ENCODE measurements around the gene TRIM6. TPM values are rescaled to one million over a fixed set of nuclear protein-coding genes. Genes with fewer than 3 reads are reported as not detected.

Gene TRIM6
- total and polyA plus RNA-seq, 7 donors = 0.26 to 0.78 (median 0.40) TPM; not detected in 1

GRCh38 chr11:5611627-5612026 is 15.2 kb downstream of the TRIM6 start:
- 90 to 93% (median 92%) methylated on average over 11 of the region's 11 CpGs for WGBS, 3 donors
- no peak for ATAC-seq
- Histone ChIP-seq H3K4me3 (no peak overlapping the region), H3K9me3 (no peaks in the 10 kb centered on the region), H3K4me1 (no peaks in the 10 kb centered on the region), H3K27ac (no peak overlapping the region), H3K27me3 (ENCODE audit: insufficient read depth in 3 of 3, low read length in 2 of 3) (no peaks in the 10 kb centered on the region), H3K36me3 (ENCODE audit: insufficient read depth in 1 of 2, low read depth in 1 of 2) (no peaks in the 10 kb centered on the region)
- intact Hi-C loops (cut with DNase I) = no loop called here
- no peak for TF ChIP-seq CTCF (IDR thresholded peaks at IDR 0.05)
- DNase-seq = no peak

GRCh38 chr11:5618807-5619206 is 22.4 kb downstream of the TRIM6 start:
- WGBS, 3 donors = 58 to 61% (median 60%) methylated on average over 3 of the region's 3 CpGs

GRCh38 chr11:5620651-5621521 is 24.4 kb downstream of the TRIM6 start:
- DNase-seq (no peak), ATAC-seq (no peak)
- Histone ChIP-seq H3K4me3 (no peak overlapping the region), H3K27ac (no peak overlapping the region), H3K36me3 (ENCODE audit: insufficient read depth in 1 of 2, low read depth in 1 of 2) (no peaks in the 10 kb centered on the region), H3K4me1 (no peaks in the 10 kb centered on the region), H3K27me3 (ENCODE audit: insufficient read depth in 3 of 3, low read length in 2 of 3) (no peaks in the 10 kb centered on the region), H3K9me3 (no peaks in the 10 kb centered on the region)
- WGBS, 3 donors = 56 to 75% (median 59%) methylated on average over 3 of the region's 3 CpGs
- intact Hi-C loops (cut with DNase I) = no loop called here
- TF ChIP-seq CTCF (IDR thresholded peaks at IDR 0.05) = no peak

More at GRCh38 chr11:5618807-5619206, 22.4 kb downstream of the TRIM6 start:
- H3K27me3 ChIP-seq (ENCODE audit: insufficient read depth in 3 of 3, low read length in 2 of 3) = no peaks in the 10 kb centered on the region
- no peaks in the 10 kb centered on the region for H3K4me1 ChIP-seq
- ATAC-seq (no peak), DNase-seq (no peak)
- no peaks in the 10 kb centered on the region for H3K9me3 ChIP-seq
- H3K4me3 ChIP-seq = no peak overlapping the region
- H3K36me3 ChIP-seq (ENCODE audit: insufficient read depth in 1 of 2, low read depth in 1 of 2) = no peaks in the 10 kb centered on the region
- no peak for TF ChIP-seq CTCF (IDR thresholded peaks at IDR 0.05)
- intact Hi-C loops (cut with DNase I) = no loop called here
- no peak overlapping the region for H3K27ac ChIP-seq

- Histone ChIP-seq H3K27ac (no peak overlapping the region), H3K4me1 (no peaks in the 10 kb centered on the region), H3K4me3 (no peak overlapping the region), H3K36me3 (ENCODE audit: insufficient read depth in 1 of 2, low read depth in 1 of 2) (no peaks in the 10 kb centered on the region), H3K27me3 (ENCODE audit: insufficient read depth in 3 of 3, low read length in 2 of 3) (no peaks in the 10 kb centered on the region), H3K9me3 (no peaks in the 10 kb centered on the region)
- ATAC-seq = no peak
- DNase-seq = no peak
- intact Hi-C loops (cut with DNase I) = no loop called here
- TF ChIP-seq CTCF (IDR thresholded peaks at IDR 0.05) = no peak
These were observed 25.1 kb downstream of the TRIM6 start for GRCh38 chr11:5621580-5621979.

- WGBS, 3 donors = 96 to 99% (median 97%) methylated on average over 3 of the region's 3 CpGs
- Histone ChIP-seq H3K36me3 (ENCODE audit: insufficient read depth in 1 of 2, low read depth in 1 of 2) (no peaks in the 10 kb centered on the region), H3K4me3 (no peak overlapping the region), H3K4me1 (no peaks in the 10 kb centered on the region), H3K27ac (no peak overlapping the region), H3K27me3 (ENCODE audit: insufficient read depth in 3 of 3, low read length in 2 of 3) (no peaks in the 10 kb centered on the region), H3K9me3 (no peaks in the 10 kb centered on the region)
- intact Hi-C loops (cut with DNase I) = no loop called here
- DNase-seq (no peak), ATAC-seq (no peak)
- no peak for TF ChIP-seq CTCF (IDR thresholded peaks at IDR 0.05)
These were observed 26.4 kb downstream of the TRIM6 start for GRCh38 chr11:5622802-5623201.

Measured in psoas muscle (tissue), 8 donors.